Measurements from ENCODE around the gene SNRNP70. TPM values are rescaled to one million over a fixed set of nuclear protein-coding genes. Genes with fewer than 3 reads are reported as not detected.

SNRNP70 gene
- total and polyA plus RNA-seq, 2 donors (not counting 3 experiments of a cell fraction or from before 2014, with no cell fraction given), result 215 to 300 TPM

DNA sequence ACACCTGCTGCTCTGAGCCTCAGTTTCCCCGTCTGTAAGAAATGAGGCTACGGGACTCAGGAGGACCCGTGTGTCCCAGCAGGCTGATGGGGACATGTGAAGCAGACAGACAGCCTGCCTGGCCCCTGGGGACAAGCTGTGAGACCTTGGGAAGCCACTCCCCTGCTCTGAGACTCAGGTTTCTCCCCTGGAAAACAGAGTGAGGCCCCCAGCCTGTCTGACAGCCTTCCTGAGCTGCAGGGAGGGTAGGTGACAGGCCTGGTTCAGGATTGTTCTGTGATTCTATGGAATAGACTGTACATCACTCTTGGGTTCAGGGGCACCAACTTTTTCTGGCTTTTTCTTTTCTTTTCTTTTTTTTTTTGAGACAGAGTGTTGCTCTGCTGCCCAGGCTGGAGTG, 17.7 kb upstream of the SNRNP70 start:
- TF ChIP-seq JUN (IDR thresholded peaks at IDR 0.05; ENCODE audit: borderline replicate concordance, insufficient read depth, insufficient read length, low read depth) (no peak), EZH2 (IDR thresholded peaks at IDR 0.05; ENCODE audit: borderline replicate concordance, low read depth, low read length, severe bottlenecking) (no peak), MYC (IDR thresholded peaks at IDR 0.05; ENCODE audit: low read depth, low read length) (no peak), FOS (IDR thresholded peaks at IDR 0.05; ENCODE audit: borderline replicate concordance, insufficient read depth, low read length) (no peak), POLR2AphosphoS5 (IDR thresholded peaks at IDR 0.05; ENCODE audit: insufficient read depth, low read depth, low read length) (no peak), POLR2A (IDR thresholded peaks at IDR 0.05; ENCODE audit: low read depth, low read length) (no peak), GATA2 (IDR thresholded peaks at IDR 0.05; ENCODE audit: insufficient read depth, insufficient read length, low read depth, low read length) (no peak)
- TF ChIP-seq, protein P1, sequence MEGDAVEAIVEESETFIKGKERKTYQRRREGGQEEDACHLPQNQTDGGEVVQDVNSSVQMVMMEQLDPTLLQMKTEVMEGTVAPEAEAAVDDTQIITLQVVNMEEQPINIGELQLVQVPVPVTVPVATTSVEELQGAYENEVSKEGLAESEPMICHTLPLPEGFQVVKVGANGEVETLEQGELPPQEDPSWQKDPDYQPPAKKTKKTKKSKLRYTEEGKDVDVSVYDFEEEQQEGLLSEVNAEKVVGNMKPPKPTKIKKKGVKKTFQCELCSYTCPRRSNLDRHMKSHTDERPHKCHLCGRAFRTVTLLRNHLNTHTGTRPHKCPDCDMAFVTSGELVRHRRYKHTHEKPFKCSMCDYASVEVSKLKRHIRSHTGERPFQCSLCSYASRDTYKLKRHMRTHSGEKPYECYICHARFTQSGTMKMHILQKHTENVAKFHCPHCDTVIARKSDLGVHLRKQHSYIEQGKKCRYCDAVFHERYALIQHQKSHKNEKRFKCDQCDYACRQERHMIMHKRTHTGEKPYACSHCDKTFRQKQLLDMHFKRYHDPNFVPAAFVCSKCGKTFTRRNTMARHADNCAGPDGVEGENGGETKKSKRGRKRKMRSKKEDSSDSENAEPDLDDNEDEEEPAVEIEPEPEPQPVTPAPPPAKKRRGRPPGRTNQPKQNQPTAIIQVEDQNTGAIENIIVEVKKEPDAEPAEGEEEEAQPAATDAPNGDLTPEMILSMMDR (IDR thresholded peaks at IDR 0.05; ENCODE audit: extremely low read depth in 1 of 2, insufficient read depth in 1 of 2, low read depth in 1 of 2, low read length in 2 of 2), result no peak
- TF ChIP-seq, protein P2, sequence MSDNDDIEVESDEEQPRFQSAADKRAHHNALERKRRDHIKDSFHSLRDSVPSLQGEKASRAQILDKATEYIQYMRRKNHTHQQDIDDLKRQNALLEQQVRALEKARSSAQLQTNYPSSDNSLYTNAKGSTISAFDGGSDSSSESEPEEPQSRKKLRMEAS (IDR thresholded peaks at IDR 0.05; ENCODE audit: insufficient read depth, insufficient read length), result no peak
- Histone ChIP-seq H3K9ac (replicated peaks; ENCODE audit: extremely low read depth, insufficient read depth, low read length) (no peak overlapping the region), H3K36me3 (ENCODE audit: control insufficient read depth in 2 of 2, extremely low read depth in 1 of 2, insufficient read depth in 2 of 2, low read length in 2 of 2) (no peaks in the 10 kb centered on the region), H3K27me3 (ENCODE audit: control insufficient read depth in 2 of 2, insufficient read depth in 2 of 2, low read length in 2 of 2) (peaks cover 42 to 47% of the 10 kb centered on the region in 2 experiments), H3K9me3 (replicated peaks; ENCODE audit: control insufficient read depth, insufficient read depth, low read length) (no peaks in the 10 kb centered on the region), H3K4me2 (ENCODE audit: insufficient read depth, low read length) (no peak overlapping the region), H3K4me1 (ENCODE audit: control insufficient read depth, extremely low read depth, insufficient read depth, low read length) (no peaks in the 10 kb centered on the region), H3K79me2 (ENCODE audit: control insufficient read depth, insufficient read depth, low read length) (no peaks in the 10 kb centered on the region), H3K4me3 (replicated peaks in 1 of 3; ENCODE audit: insufficient read depth in 1 of 3, low read depth in 1 of 3, low read length in 3 of 3) (no peak overlapping the region), H3K9me1 (replicated peaks; ENCODE audit: control insufficient read depth, extremely low read depth, insufficient read depth, low read length) (no peaks in the 10 kb centered on the region), H4K20me1 (replicated peaks; ENCODE audit: control insufficient read depth, extremely low read depth, insufficient read depth, low read length) (no peaks in the 10 kb centered on the region), H2AFZ (ENCODE audit: low read depth, low read length) (no peak overlapping the region), H3K27ac (ENCODE audit: insufficient read depth, low read depth, low read length) (no peak overlapping the region)
- no peak for DNase-seq (ENCODE audit: low read depth, low spot score)
- ChIA-PET CTCF (interaction anchor here (0.7 to 1.4 kb wide), 3 partner anchors 8 to 30 kb away, joined by 3 to 7 read pairs (median 4); partner anchors contain the start of gene CGB7), POLR2A (no interaction called here)
- dilution Hi-C loops (cut with MboI; ENCODE audit: extremely low pct_ligation_motif_present, low sequenced_read_pairs), result no loop called here
- BruUV-seq (replicated peaks), result no TSS peak
- FAIRE-seq, result no peak
- intact Hi-C loops (cut with micrococcal nuclease), result loop anchor here (1.0 kb wide), 1 partner anchor 10 kb away; the partner anchor contains the start of gene CGB7
